H9 (cell line): ENCODE data around the gene KRT84. TPM values are rescaled to one million over a fixed set of nuclear protein-coding genes. Genes with fewer than 3 reads are reported as not detected.

Experiments used
- DNase-seq: peaks from one replicate; pipeline ENCODE4 v3.0.0-alpha.2; 2017
- H2AFZ ChIP-seq: one replicate; pipeline ENCODE4 v1.6.1; 2013; ENCODE audit warnings: mild to moderate bottlenecking, low read length, control low read depth, moderate library complexity
- H2AK5ac ChIP-seq: 2 replicates; pipeline ENCODE4 v1.6.1; 2013; ENCODE audit warnings: low read length, control low read depth, mixed read lengths; ENCODE audit not compliant: insufficient read length
- H2BK120ac ChIP-seq: one replicate; pipeline ENCODE4 v1.6.1; 2013; ENCODE audit warnings: low read depth, mild to moderate bottlenecking, low read length, control low read depth, inconsistent platforms; ENCODE audit not compliant: poor library complexity, severe bottlenecking
- H2BK12ac ChIP-seq: 2 replicates; pipeline ENCODE4 v1.6.1; 2013; ENCODE audit warnings: low read length, control low read depth, mixed read lengths, low read depth; ENCODE audit not compliant: insufficient read length
- H2BK15ac ChIP-seq: 2 replicates; pipeline ENCODE4 v1.6.1; 2013; ENCODE audit warnings: low read depth, low read length, control low read depth
- H2BK20ac ChIP-seq: one replicate; pipeline ENCODE4 v1.6.1; 2013; ENCODE audit warnings: low read depth, mild to moderate bottlenecking, low read length, control low read depth, inconsistent platforms; ENCODE audit not compliant: poor library complexity, severe bottlenecking
- H2BK5ac ChIP-seq: 2 replicates; pipeline ENCODE4 v1.6.1; 2013; ENCODE audit warnings: low read length, control low read depth, mixed read lengths; ENCODE audit not compliant: insufficient read length
- H3K14ac ChIP-seq: 2 replicates; pipeline ENCODE4 v1.6.1; 2013; ENCODE audit warnings: low read length, control low read depth; ENCODE audit not compliant: insufficient read depth
- H3K18ac ChIP-seq: 2 replicates; pipeline ENCODE4 v1.6.1; 2013; ENCODE audit warnings: low read depth, mild to moderate bottlenecking, mixed read lengths, low read length, control low read depth; ENCODE audit not compliant: insufficient read length
- H3K23ac ChIP-seq: 2 replicates; pipeline ENCODE4 v1.6.1; 2013; ENCODE audit warnings: low read length, control low read depth, mixed read lengths, low read depth; ENCODE audit not compliant: insufficient read length
- H3K23me2 ChIP-seq: 2 replicates; pipeline ENCODE4 v1.6.1; 2013; ENCODE audit warnings: low read depth, mild to moderate bottlenecking, mixed read lengths, low read length, control low read depth; ENCODE audit not compliant: insufficient read length, poor library complexity, severe bottlenecking
- H3K27ac ChIP-seq: 2 replicates; pipeline ENCODE4 v1.5.1; 2013; ENCODE audit warnings: low read length, control low read depth, mixed read lengths, low read depth; ENCODE audit not compliant: insufficient read length
- H3K27me3 ChIP-seq: 2 replicates; pipeline ENCODE4 v1.6.1; 2013; ENCODE audit warnings: low read length, control low read depth, inconsistent platforms; ENCODE audit not compliant: insufficient read depth
- H3K4ac ChIP-seq: 2 replicates; pipeline ENCODE4 v1.6.1; 2013; ENCODE audit warnings: low read depth, mild to moderate bottlenecking, control low read depth, inconsistent platforms, low read length, moderate library complexity
- H3K4me1 ChIP-seq: 2 replicates; pipeline ENCODE4 v1.6.1; 2013; ENCODE audit warnings: low read length, control low read depth, inconsistent platforms; ENCODE audit not compliant: insufficient read depth
- H3K4me2 ChIP-seq: 2 replicates; pipeline ENCODE4 v1.6.1; 2013; ENCODE audit warnings: low read length, control low read depth, mixed read lengths; ENCODE audit not compliant: insufficient read length, insufficient read depth
- H3K56ac ChIP-seq: 2 replicates; pipeline ENCODE4 v1.6.1; 2013; ENCODE audit warnings: low read depth, mild to moderate bottlenecking, mixed read lengths, low read length, control low read depth; ENCODE audit not compliant: insufficient read length
- H3K79me1 ChIP-seq: 2 replicates; pipeline ENCODE4 v1.6.1; 2013; ENCODE audit warnings: low read depth, mild to moderate bottlenecking, moderate library complexity, low read length, control low read depth, inconsistent platforms; ENCODE audit not compliant: insufficient read depth, poor library complexity, severe bottlenecking
- H3K79me2 ChIP-seq: 2 replicates; pipeline ENCODE4 v1.6.1; 2013; ENCODE audit warnings: low read length, control low read depth, inconsistent platforms; ENCODE audit not compliant: insufficient read depth
- H3K9ac ChIP-seq: 2 replicates; pipeline ENCODE4 v1.6.1; 2013; ENCODE audit warnings: low read length, control low read depth, mixed read lengths; ENCODE audit not compliant: insufficient read length; ENCODE audit errors: extremely low read depth
- H3K9me3 ChIP-seq: one replicate; pipeline ENCODE4 v1.6.1; 2013; ENCODE audit warnings: low read depth, low read length, inconsistent platforms; ENCODE audit not compliant: control insufficient read depth
- H3T11ph ChIP-seq: one replicate; pipeline ENCODE4 v1.6.1; 2013; ENCODE audit warnings: mild to moderate bottlenecking, low read length, control low read depth, inconsistent platforms
- H4K20me1 ChIP-seq: one replicate; pipeline ENCODE4 v1.6.1; 2013; ENCODE audit not compliant: control insufficient read depth, insufficient read length, insufficient read depth
- H4K5ac ChIP-seq: 2 replicates; pipeline ENCODE4 v1.6.1; 2013; ENCODE audit warnings: low read depth, mild to moderate bottlenecking, mixed read lengths, low read length, control low read depth; ENCODE audit not compliant: insufficient read length
- H4K8ac ChIP-seq: replicated peaks from 2 replicates; pipeline ENCODE4 v1.6.1; 2013; ENCODE audit warnings: low read length, control low read depth, mixed read lengths, low read depth; ENCODE audit not compliant: insufficient read length
- H4K91ac ChIP-seq: 2 replicates; pipeline ENCODE4 v1.6.1; 2013; ENCODE audit warnings: low read depth, mild to moderate bottlenecking, moderate library complexity, mixed read lengths, low read length, control low read depth; ENCODE audit not compliant: insufficient read length
- H3K27ac Mint-ChIP-seq, 3 experiments: 2 replicates in 2 of 3; 3 replicates in 1 of 3; pipeline ENCODE4 v1.8.0; 2020 to 2021; ENCODE audit warnings: mixed read lengths in 3 of 3, mild to moderate bottlenecking in 1 of 3, moderate library complexity in 1 of 3
- H3K27me3 Mint-ChIP-seq: 2 replicates; pipeline ENCODE4 v1.8.0; 2021; ENCODE audit warnings: low read depth, mild to moderate bottlenecking, moderate library complexity, mixed read lengths
- H3K36me3 Mint-ChIP-seq, 3 experiments: 2 replicates in 2 of 3; 3 replicates in 1 of 3; pipeline ENCODE4 v1.8.0; 2020 to 2021; ENCODE audit warnings: low read depth in 3 of 3, mixed read lengths in 3 of 3; ENCODE audit not compliant: insufficient read depth in 1 of 3
- H3K4me1 Mint-ChIP-seq, 2 experiments: 2 replicates each; pipeline ENCODE4 v1.8.0; 2020; ENCODE audit warnings: mixed read lengths in 2 of 2
- H3K4me3 Mint-ChIP-seq, 2 experiments: 2 replicates in 1 of 2; 3 replicates in 1 of 2; pipeline ENCODE4 v1.8.0; 2020 to 2021; ENCODE audit warnings: mild to moderate bottlenecking in 2 of 2, mixed read lengths in 2 of 2, moderate library complexity in 1 of 2
- H3K9me3 Mint-ChIP-seq, 2 experiments: 2 replicates in 1 of 2; 3 replicates in 1 of 2; pipeline ENCODE4 v1.8.0; 2020; ENCODE audit warnings: mild to moderate bottlenecking in 2 of 2, mixed read lengths in 2 of 2, moderate library complexity in 1 of 2
- CTCF ChIP-seq: fragments of 200-600 bp; sonication (generic); conservative IDR thresholded peaks from 3 replicates; pipeline ENCODE4 v1.8.0; 2021; ENCODE audit warnings: antibody characterized with exemption, mild to moderate bottlenecking
- WGBS: extraction: QIAGEN DNeasy Blood & Tissue Kit; methylation state at CpG from one replicate; pipeline ENCODE4 v1.1.7; 2013; ENCODE audit warnings: missing lambda C conversion rate, low lambda C conversion rate, mixed read lengths; ENCODE audit not compliant: insufficient read length; ENCODE audit errors: extremely low coverage; 5-methylcytosine and 5-hydroxymethylcytosine counted together
- total RNA-seq: library from RNA; stranded (reverse); gene quantifications from 2 replicates; pipeline ENCODE4 v1.2.1, GENCODE V29; 2021

KRT84 gene
- total RNA-seq, 1 experiment from 2014 or later = not detected

- DNase-seq = peak; percentile 88
- Histone ChIP-seq H2BK20ac (no peak overlapping the region), H4K5ac (no peak overlapping the region), H4K91ac (no peak overlapping the region), H2BK15ac (no peak overlapping the region), H3K27me3 (no peaks in the 10 kb centered on the region), H3T11ph (no peak overlapping the region), H2BK5ac (no peak overlapping the region), H3K9me3 (no peaks in the 10 kb centered on the region), H2AFZ (no peak overlapping the region), H3K27ac (no peak overlapping the region), H3K9ac (no peak overlapping the region), H3K14ac (no peak overlapping the region), H3K56ac (no peak overlapping the region), H3K4ac (no peak overlapping the region), H4K20me1 (no peaks in the 10 kb centered on the region), H3K23ac (no peak overlapping the region), H3K4me2 (no peak overlapping the region), H3K79me2 (no peaks in the 10 kb centered on the region), H4K8ac (no peak overlapping the region), H2BK12ac (no peak overlapping the region), H3K23me2 (no peaks in the 10 kb centered on the region), H2AK5ac (no peak overlapping the region), H3K18ac (no peak overlapping the region), H3K79me1 (no peaks in the 10 kb centered on the region), H2BK120ac (no peak overlapping the region), H3K4me1 (no peaks in the 10 kb centered on the region)
- H3K27ac Mint-ChIP-seq = no peak overlapping the region
- WGBS = no CpG with 5 or more reads among the region's 10 CpGs
- H3K4me3 Mint-ChIP-seq = no peak overlapping the region
- H3K4me1 Mint-ChIP-seq = peaks cover 0 to 11% of the 10 kb centered on the region in 2 experiments; a peak in 2 of 4 replicates
- peak; percentile 87 for TF ChIP-seq CTCF
- H3K9me3 Mint-ChIP-seq = no peaks in the 10 kb centered on the region
- no peaks in the 10 kb centered on the region; a peak in 1 of 7 replicates for H3K36me3 Mint-ChIP-seq
- peaks cover 8% of the 10 kb centered on the region for H3K27me3 Mint-ChIP-seq
These were observed 13.0 kb downstream of the KRT84 start for GRCh38 chr12:52372216-52373154.
